Immature natural killer cell (primary cell): ENCODE measurements around the gene KCNG3. TPM values are rescaled to one million over a fixed set of nuclear protein-coding genes. Genes with fewer than 3 reads are reported as not detected.
"Not testable (repeated sequence)": the region's sequence is repeated elsewhere in the genome, so short reads cannot be mapped to it uniquely, and the experiment has no call there.

Experiments
- DNase-seq, 3 donors: peaks; one replicate each; pipeline ENCODE4 v3.0.0; 2022; ENCODE audit warnings: mixed read lengths in 1 of 3
- H3K27ac Mint-ChIP-seq, 6 donors: one replicate each; pipeline ENCODE4 v1.8.0; 2020; ENCODE audit warnings: mixed read lengths in 6 of 6, mild to moderate bottlenecking in 5 of 6, inconsistent platforms in 4 of 6, moderate library complexity in 3 of 6
- H3K27me3 Mint-ChIP-seq, 3 donors: one replicate each; pipeline ENCODE4 v1.8.0; 2020 to 2021; ENCODE audit warnings: low read depth in 3 of 3, mild to moderate bottlenecking in 3 of 3, mixed read lengths in 3 of 3, moderate library complexity in 3 of 3, inconsistent platforms in 1 of 3
- H3K36me3 Mint-ChIP-seq, 3 donors: one replicate each; pipeline ENCODE4 v1.8.0; 2020; ENCODE audit warnings: mixed read lengths in 3 of 3, inconsistent platforms in 2 of 3, mild to moderate bottlenecking in 2 of 3
- H3K4me1 Mint-ChIP-seq, 2 donors: one replicate each; pipeline ENCODE4 v1.8.0; 2020; ENCODE audit warnings: inconsistent platforms in 2 of 2, mild to moderate bottlenecking in 2 of 2, mixed read lengths in 2 of 2, moderate library complexity in 1 of 2
- H3K4me3 Mint-ChIP-seq, 5 donors: one replicate each; pipeline ENCODE4 v1.8.0; 2020; ENCODE audit warnings: mild to moderate bottlenecking in 5 of 5, mixed read lengths in 5 of 5, inconsistent platforms in 3 of 5, moderate library complexity in 3 of 5
- H3K9me3 Mint-ChIP-seq, 6 donors: one replicate each; pipeline ENCODE4 v1.8.0; 2020; ENCODE audit warnings: mild to moderate bottlenecking in 6 of 6, mixed read lengths in 6 of 6, inconsistent platforms in 4 of 6, moderate library complexity in 3 of 6
- polyA plus RNA-seq, 3 donors: library from polyadenylated mRNA; unstranded; fragments of 300-500 nt; fragmentation: Illumina TruSeq; gene quantifications; one replicate each; pipeline ENCODE4 v1.2.3, GENCODE V29; 2021

Gene KCNG3
- polyA plus RNA-seq, 3 donors from 2014 or later, result not detected

DNA sequence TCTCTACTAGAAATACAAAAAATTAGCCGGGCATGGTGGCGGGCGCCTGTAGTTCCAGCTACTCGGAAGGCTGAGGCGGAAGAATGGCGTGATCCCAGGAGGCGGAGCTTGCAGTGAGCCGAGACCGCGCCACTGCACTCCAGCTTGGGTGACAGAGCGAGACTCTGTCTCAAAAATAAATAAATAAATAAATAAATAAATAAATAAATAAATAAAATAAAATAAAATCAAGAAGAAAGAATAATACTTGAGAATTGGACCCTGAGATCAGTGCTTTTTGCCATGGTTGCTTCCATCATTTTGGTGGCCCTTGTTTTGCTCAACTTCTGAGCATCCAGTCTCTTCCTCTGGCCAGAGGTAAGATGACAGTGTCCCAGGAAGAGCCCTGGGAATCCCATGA, 95.7 kb downstream of the KCNG3 start:
- H3K27ac Mint-ChIP-seq, H3K4me1 Mint-ChIP-seq, DNase-seq, H3K4me3 Mint-ChIP-seq, H3K36me3 Mint-ChIP-seq, H3K9me3 Mint-ChIP-seq: not testable (repeated sequence)
- peaks cover 10 to 11% (median 11%) of the 10 kb centered on the region in 3 donors for H3K27me3 Mint-ChIP-seq

DNA sequence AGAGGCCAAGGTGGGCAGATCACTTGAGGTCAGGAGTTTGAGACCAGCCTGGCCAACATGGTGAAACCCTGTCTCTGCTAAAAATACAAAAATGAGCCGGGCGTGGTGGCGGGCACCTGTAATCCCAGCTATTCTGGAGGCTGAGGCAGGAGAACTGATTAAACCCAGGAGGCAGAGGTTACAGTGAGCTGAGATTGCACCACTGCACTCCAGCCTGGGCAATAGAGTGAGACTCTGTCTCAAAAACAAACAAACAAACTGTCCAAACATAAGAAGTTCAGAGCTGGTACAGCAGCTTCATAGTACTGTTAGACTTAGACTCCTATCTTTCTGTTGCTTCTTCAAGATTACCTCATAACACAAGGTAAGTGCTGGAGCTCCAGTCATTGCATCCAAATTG, 100.5 kb downstream of the KCNG3 start:
- H3K36me3 Mint-ChIP-seq, H3K27ac Mint-ChIP-seq, H3K4me3 Mint-ChIP-seq, H3K4me1 Mint-ChIP-seq, H3K9me3 Mint-ChIP-seq, DNase-seq: not testable (repeated sequence)
- H3K27me3 Mint-ChIP-seq, result peaks cover 10 to 17% (median 12%) of the 10 kb centered on the region in 3 donors

DNA sequence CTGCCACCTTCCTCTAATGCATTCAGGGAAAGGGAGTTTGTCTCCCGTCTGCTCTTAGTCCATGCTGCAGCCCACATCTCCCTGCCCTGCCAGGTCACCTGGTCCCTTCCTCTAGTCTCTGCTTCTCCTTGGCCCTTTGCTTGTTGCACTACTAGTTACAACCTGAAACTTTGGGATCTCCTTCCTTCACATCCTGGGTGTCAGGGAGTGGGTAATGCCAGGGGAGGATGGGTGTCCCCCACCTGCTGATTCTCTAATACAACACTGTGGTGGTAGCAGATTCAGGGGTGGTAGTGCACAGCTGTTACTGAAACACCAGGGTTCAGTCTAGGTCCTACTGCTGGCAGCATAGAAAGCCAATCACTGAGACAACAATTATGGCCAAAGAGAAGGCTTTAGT, 101.6 kb downstream of the KCNG3 start:
- no peak for DNase-seq
- H3K9me3 Mint-ChIP-seq, result no peaks in the 10 kb centered on the region
- H3K36me3 Mint-ChIP-seq, result no peaks in the 10 kb centered on the region
- no peak overlapping the region for H3K4me3 Mint-ChIP-seq
- no peaks in the 10 kb centered on the region for H3K4me1 Mint-ChIP-seq
- H3K27me3 Mint-ChIP-seq, result peaks cover 6 to 13% (median 10%) of the 10 kb centered on the region in 3 donors
- H3K27ac Mint-ChIP-seq, result no peak overlapping the region

Other genes with a start within 250 kb of the KCNG3 start
- 100 to 1,000 TPM; 172 to 205 (median 202) TPM for gene COX7A2L, start 132.8 kb downstream of the KCNG3 start, polyA plus RNA-seq
- gene MTA3, start 74.7 kb upstream of the KCNG3 start, polyA plus RNA-seq, result 1 to 10 TPM; 3.8 to 7.5 (median 7.0) TPM